Hepatocyte (in vitro differentiated cells): Measurements from ENCODE around the gene QDPR. TPM values are rescaled to one million over a fixed set of nuclear protein-coding genes. Genes with fewer than 3 reads are reported as not detected.
"Not testable (repeated sequence)": the region's sequence is repeated elsewhere in the genome, so short reads cannot be mapped to it uniquely, and the experiment has no call there.

Experiments used
- DNase-seq: peaks from one replicate; pipeline ENCODE4 v3.0.0-alpha.2; 2016; ENCODE audit warnings: low spot score
- H2AFZ ChIP-seq: fragments of 200-600 bp; sonication (generic); 2 replicates; pipeline ENCODE4 v1.6.0; 2016; ENCODE audit warnings: antibody characterized with exemption, mild to moderate bottlenecking
- H3K27ac ChIP-seq: fragments of 200-600 bp; sonication (generic); 2 replicates; pipeline ENCODE4 v1.5.1; 2016; ENCODE audit warnings: mild to moderate bottlenecking
- H3K27me3 ChIP-seq: fragments of 200-600 bp; sonication (generic); 2 replicates; pipeline ENCODE4 v1.6.1; 2016
- H3K36me3 ChIP-seq: fragments of 200-600 bp; sonication (generic); replicated peaks from 2 replicates; pipeline ENCODE4 v1.5.1; 2016; ENCODE audit warnings: low read depth; ENCODE audit not compliant: insufficient read depth
- H3K4me1 ChIP-seq: fragments of 200-600 bp; sonication (generic); 2 replicates; pipeline ENCODE4 v1.5.1; 2016; ENCODE audit warnings: mild to moderate bottlenecking, moderate library complexity; ENCODE audit not compliant: insufficient read depth
- H3K4me2 ChIP-seq: fragments of 200-600 bp; sonication (generic); 2 replicates; pipeline ENCODE4 v1.6.0; 2016
- H3K4me3 ChIP-seq: fragments of 200-600 bp; sonication (generic); 2 replicates; pipeline ENCODE4 v1.5.1; 2016; ENCODE audit warnings: mild to moderate bottlenecking
- H3K79me2 ChIP-seq: fragments of 200-600 bp; sonication (generic); 2 replicates; pipeline ENCODE4 v1.6.0; 2017; ENCODE audit warnings: mild to moderate bottlenecking
- H3K9me2 ChIP-seq: fragments of 200-600 bp; sonication (generic); replicated peaks from 2 replicates; pipeline ENCODE4 v1.6.0; 2017; ENCODE audit warnings: mild to moderate bottlenecking; ENCODE audit not compliant: insufficient read depth
- H3K9me3 ChIP-seq: fragments of 200-600 bp; sonication (generic); 2 replicates; pipeline ENCODE4 v1.5.1; 2016; ENCODE audit warnings: low read depth, mild to moderate bottlenecking
- H4K20me1 ChIP-seq: fragments of 200-600 bp; sonication (generic); 2 replicates; pipeline ENCODE4 v1.6.0; 2016; ENCODE audit warnings: mild to moderate bottlenecking; ENCODE audit not compliant: insufficient read depth, poor library complexity, severe bottlenecking
- EZH2 ChIP-seq: fragments of 200-600 bp; sonication (generic); IDR thresholded peaks from 2 replicates; pipeline ENCODE4 v1.6.1; 2016; ENCODE audit warnings: antibody characterized with exemption, mild to moderate bottlenecking, borderline replicate concordance
- EZH2phosphoT487 ChIP-seq: fragments of 200-600 bp; sonication (generic); IDR thresholded peaks from one replicate; pipeline ENCODE4 v1.6.1; 2018; ENCODE audit warnings: antibody characterized with exemption, mild to moderate bottlenecking, low read depth, moderate library complexity; ENCODE audit not compliant: unreplicated experiment, severe bottlenecking
- WGBS: methylation state at CpG from one replicate; pipeline ENCODE4 v1.1.6; 2016; ENCODE audit warnings: low lambda C conversion rate; ENCODE audit errors: missing lambda C conversion rate; 5-methylcytosine and 5-hydroxymethylcytosine counted together
- polyA plus RNA-seq: library from polyadenylated mRNA; unstranded; fragments of >200 nt; fragmentation: Nextera tagmentation; extraction: Ambion mirVana; gene quantifications from 2 replicates; pipeline ENCODE4 v1.2.1, GENCODE V29; 2016
- total RNA-seq: library from RNA; depleted of rRNA; stranded (reverse); fragments of >200 nt; gene quantifications from 2 replicates; pipeline ENCODE4 v1.2.3, GENCODE V29; 2014
- TF ChIP-seq, protein P1 (sequence below): fragments of 200-600 bp; sonication (generic); IDR thresholded peaks from 2 replicates; pipeline ENCODE4 v1.5.1; 2016; ENCODE audit warnings: antibody characterized with exemption, mild to moderate bottlenecking; ENCODE audit not compliant: poor library complexity

Gene QDPR
- total and polyA plus RNA-seq, 2 experiments from 2014 or later: 56.2 to 70.3 TPM

DNA sequence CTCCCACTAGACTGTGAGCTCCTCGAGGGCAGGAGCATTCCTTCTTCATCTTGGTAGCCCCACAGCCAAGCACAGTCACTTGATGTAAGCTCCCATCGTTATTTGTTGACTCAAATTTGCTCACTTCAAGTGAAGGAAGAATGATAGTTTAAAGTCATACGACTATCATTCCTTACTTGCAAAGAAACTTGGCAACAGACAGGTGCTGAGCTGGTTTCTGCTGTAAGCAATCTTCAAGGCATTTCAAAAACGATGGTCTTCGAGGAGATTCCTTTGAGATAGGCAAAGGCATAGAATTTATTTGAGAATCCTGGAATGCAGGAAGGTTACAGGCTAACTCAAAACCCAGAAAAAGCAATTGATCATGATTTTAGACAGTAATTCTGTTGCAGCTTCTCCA, 64.8 kb downstream of the QDPR start:
- H3K4me2 ChIP-seq: no peak overlapping the region
- no peak overlapping the region for H3K27ac ChIP-seq
- TF ChIP-seq, protein P1, sequence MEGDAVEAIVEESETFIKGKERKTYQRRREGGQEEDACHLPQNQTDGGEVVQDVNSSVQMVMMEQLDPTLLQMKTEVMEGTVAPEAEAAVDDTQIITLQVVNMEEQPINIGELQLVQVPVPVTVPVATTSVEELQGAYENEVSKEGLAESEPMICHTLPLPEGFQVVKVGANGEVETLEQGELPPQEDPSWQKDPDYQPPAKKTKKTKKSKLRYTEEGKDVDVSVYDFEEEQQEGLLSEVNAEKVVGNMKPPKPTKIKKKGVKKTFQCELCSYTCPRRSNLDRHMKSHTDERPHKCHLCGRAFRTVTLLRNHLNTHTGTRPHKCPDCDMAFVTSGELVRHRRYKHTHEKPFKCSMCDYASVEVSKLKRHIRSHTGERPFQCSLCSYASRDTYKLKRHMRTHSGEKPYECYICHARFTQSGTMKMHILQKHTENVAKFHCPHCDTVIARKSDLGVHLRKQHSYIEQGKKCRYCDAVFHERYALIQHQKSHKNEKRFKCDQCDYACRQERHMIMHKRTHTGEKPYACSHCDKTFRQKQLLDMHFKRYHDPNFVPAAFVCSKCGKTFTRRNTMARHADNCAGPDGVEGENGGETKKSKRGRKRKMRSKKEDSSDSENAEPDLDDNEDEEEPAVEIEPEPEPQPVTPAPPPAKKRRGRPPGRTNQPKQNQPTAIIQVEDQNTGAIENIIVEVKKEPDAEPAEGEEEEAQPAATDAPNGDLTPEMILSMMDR: no peak
- TF ChIP-seq EZH2: no peak
- TF ChIP-seq EZH2phosphoT487: no peak
- H3K36me3 ChIP-seq: no peaks in the 10 kb centered on the region
- H3K27me3 ChIP-seq: no peaks in the 10 kb centered on the region
- H4K20me1 ChIP-seq: no peaks in the 10 kb centered on the region
- H3K79me2 ChIP-seq: no peaks in the 10 kb centered on the region
- no peaks in the 10 kb centered on the region for H3K9me2 ChIP-seq
- no peaks in the 10 kb centered on the region for H3K9me3 ChIP-seq
- no peak overlapping the region for H2AFZ ChIP-seq
- WGBS: 84% methylated on average over 5 of the region's 5 CpGs
- DNase-seq: no peak
- H3K4me3 ChIP-seq: no peak overlapping the region
- no peaks in the 10 kb centered on the region for H3K4me1 ChIP-seq

DNA sequence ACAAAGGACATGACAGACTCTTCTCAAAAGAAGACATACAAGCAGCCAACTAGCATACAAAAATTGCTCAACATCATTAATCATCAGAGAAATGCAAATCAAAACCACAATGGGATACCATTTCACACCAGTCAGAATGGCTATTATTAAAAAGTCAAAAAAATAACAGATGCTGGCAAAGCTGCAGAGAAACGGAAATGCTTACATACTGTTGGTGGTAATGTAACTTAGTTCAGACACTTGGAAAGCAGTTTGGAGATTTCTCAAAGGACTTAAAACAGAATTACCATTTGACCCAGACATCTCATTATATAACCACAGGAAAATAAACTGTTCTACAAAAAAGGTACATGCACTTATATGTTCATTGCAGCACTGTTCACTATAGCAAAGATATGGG, 69.4 kb downstream of the QDPR start:
- H3K9me2 ChIP-seq, H2AFZ ChIP-seq, DNase-seq, H3K27me3 ChIP-seq, H3K4me3 ChIP-seq, H3K27ac ChIP-seq, H4K20me1 ChIP-seq, H3K79me2 ChIP-seq, H3K4me1 ChIP-seq, H3K9me3 ChIP-seq, H3K36me3 ChIP-seq, H3K4me2 ChIP-seq: not testable (repeated sequence)
- WGBS: 81% methylated on average over 1 of the region's 1 CpG

DNA sequence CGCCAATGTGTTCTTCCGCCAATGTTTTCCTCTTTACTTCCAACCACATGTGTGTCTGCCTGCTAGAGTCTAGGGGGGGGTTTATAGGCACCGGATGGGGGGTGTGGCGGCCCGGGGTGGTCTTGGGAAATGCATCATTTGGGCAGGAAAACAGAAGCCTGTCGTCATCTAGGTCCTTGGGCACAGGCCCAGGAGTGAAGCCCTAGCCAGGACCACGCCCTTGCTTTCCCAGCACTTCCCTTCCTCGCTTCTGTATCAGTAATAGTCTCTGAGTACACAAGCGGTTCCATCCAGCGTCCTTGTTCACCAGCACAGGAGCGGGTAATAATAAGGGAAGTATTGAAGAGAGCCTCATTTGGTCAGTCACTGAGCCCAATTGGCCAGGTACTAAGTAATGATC, 74.5 kb downstream of the QDPR start:
- TF ChIP-seq, protein P1: no peak
- no peak for TF ChIP-seq EZH2phosphoT487
- no peak for TF ChIP-seq EZH2
- WGBS: 90% methylated on average over 10 of the region's 11 CpGs
- H3K27ac ChIP-seq: no peak overlapping the region

DNA sequence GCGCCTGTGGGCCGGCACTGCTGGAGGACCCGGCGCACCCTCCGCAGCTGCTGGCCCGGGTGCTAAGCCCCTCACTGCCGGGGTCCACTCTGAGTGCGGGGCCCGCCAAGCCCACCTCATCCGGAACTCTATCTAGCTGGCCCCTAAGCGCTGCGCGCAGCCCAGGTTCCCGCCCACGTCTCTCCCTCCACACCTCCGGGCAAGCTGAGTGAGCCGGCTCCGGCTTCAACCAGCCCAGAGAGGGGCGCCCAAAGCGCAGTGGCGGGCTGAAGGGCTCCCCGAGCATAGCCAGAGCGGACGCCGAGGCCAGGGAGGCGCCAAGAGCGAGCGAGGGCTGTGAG, 75.2 kb downstream of the QDPR start:
- WGBS: 99% methylated on average over 26 of the region's 28 CpGs

More for the DNA sequence above, 74.5 kb downstream of the QDPR start:
- no peak overlapping the region for H3K4me2 ChIP-seq
- no peak overlapping the region for H2AFZ ChIP-seq
- H3K9me2 ChIP-seq: no peaks in the 10 kb centered on the region
- H4K20me1 ChIP-seq: no peaks in the 10 kb centered on the region
- no peaks in the 10 kb centered on the region for H3K9me3 ChIP-seq
- H3K36me3 ChIP-seq: no peaks in the 10 kb centered on the region
- no peaks in the 10 kb centered on the region for H3K27me3 ChIP-seq
- H3K4me1 ChIP-seq: no peaks in the 10 kb centered on the region
- no peak overlapping the region for H3K4me3 ChIP-seq
- no peak for DNase-seq
- H3K79me2 ChIP-seq: no peaks in the 10 kb centered on the region

More for the DNA sequence above, 75.2 kb downstream of the QDPR start:
- Histone ChIP-seq H3K9me3 (no peaks in the 10 kb centered on the region), H3K36me3 (no peaks in the 10 kb centered on the region), H2AFZ (no peak overlapping the region), H3K4me2 (no peak overlapping the region), H3K9me2 (no peaks in the 10 kb centered on the region), H3K4me1 (no peaks in the 10 kb centered on the region), H3K4me3 (no peak overlapping the region), H3K27me3 (no peaks in the 10 kb centered on the region), H4K20me1 (no peaks in the 10 kb centered on the region), H3K79me2 (no peaks in the 10 kb centered on the region), H3K27ac (no peak overlapping the region)
- no peak for TF ChIP-seq EZH2phosphoT487
- no peak for TF ChIP-seq EZH2
- TF ChIP-seq, protein P1: no peak
- no peak for DNase-seq

Other genes starting within 250 kb of the QDPR start
- gene CLRN2, start 3.1 kb upstream of the QDPR start, total RNA-seq: not detected in 2 replicates
- not detected in 2 replicates for gene CLRN2, start 3.1 kb upstream of the QDPR start, polyA plus RNA-seq
- gene LAP3, start 65.1 kb upstream of the QDPR start, total RNA-seq: 75.5 and 76.4 TPM in 2 replicates
- 53.2 and 56.2 TPM in 2 replicates for gene LAP3, start 65.1 kb upstream of the QDPR start, polyA plus RNA-seq
- 17.6 and 19.3 TPM in 2 replicates for gene MED28, start 102.6 kb upstream of the QDPR start, total RNA-seq
- gene MED28, start 102.6 kb upstream of the QDPR start, polyA plus RNA-seq: 46.6 and 49.4 TPM in 2 replicates